Spleen (tissue), 11 donors: ENCODE results near the gene C1orf35. TPM values are rescaled to one million over a fixed set of nuclear protein-coding genes. Genes with fewer than 3 reads are reported as not detected.
A peak's percentile ranks its signal among the peaks of the same experiment; 100 is the strongest.

Experiments used
- DNase-seq: peaks from one replicate; pipeline ENCODE4 v3.0.0-alpha.2; 2020
- H3K27ac ChIP-seq, 8 donors: fragments of 200-600 bp; sonication (generic) in 7 of 8; 1 replicate in 4 of 8; 2 replicates in 4 of 8; pipeline versions ENCODE4 v1.5.0 to v1.8.0; 2016 to 2021; ENCODE audit warnings: inconsistent platforms in 4 of 8, mild to moderate bottlenecking in 4 of 8, moderate library complexity in 1 of 8
- H3K27me3 ChIP-seq, 7 donors: fragments of 200-600 bp; sonication (generic) in 6 of 7; replicated peaks in 1 of 7; 1 replicate in 4 of 7; 2 replicates in 3 of 7; pipeline versions ENCODE4 v1.5.0 to v1.8.0; 2016 to 2021; ENCODE audit warnings: inconsistent platforms in 3 of 7, mild to moderate bottlenecking in 1 of 7
- H3K36me3 ChIP-seq, 6 donors: fragments of 200-600 bp; sonication (generic) in 5 of 6; 1 replicate in 4 of 6; 2 replicates in 2 of 6; pipeline versions ENCODE4 v1.5.0 to v1.8.0; 2016 to 2021; ENCODE audit warnings: inconsistent platforms in 2 of 6
- H3K4me1 ChIP-seq, 6 donors: fragments of 200-600 bp; sonication (generic) in 5 of 6; 1 replicate in 3 of 6; 2 replicates in 3 of 6; pipeline versions ENCODE4 v1.5.0 to v1.8.0; 2016 to 2021; ENCODE audit warnings: inconsistent platforms in 3 of 6
- H3K4me3 ChIP-seq, 8 donors: fragments of 200-600 bp; sonication (generic) in 7 of 8; 1 replicate in 4 of 8; 2 replicates in 4 of 8; pipeline versions ENCODE4 v1.5.0 to v1.8.0; 2016 to 2021; ENCODE audit warnings: inconsistent platforms in 4 of 8, mild to moderate bottlenecking in 4 of 8, moderate library complexity in 2 of 8
- H3K9me3 ChIP-seq, 8 donors: fragments of 200-600 bp; sonication (generic) in 7 of 8; 1 replicate in 4 of 8; 2 replicates in 4 of 8; pipeline versions ENCODE4 v1.5.0 to v1.8.0; 2016 to 2021; ENCODE audit warnings: inconsistent platforms in 4 of 8
- CTCF ChIP-seq, 11 experiments: fragments of 200-600 bp in 7 of 11; fragments of 450-650 bp in 4 of 11; sonication (generic) in 4 of 11; IDR thresholded peaks in 8 of 11; conservative IDR thresholded peaks in 3 of 11; 1 replicate in 7 of 11; 2 replicates in 4 of 11; pipeline versions ENCODE4 v1.4.0 to v1.8.0; 2016 to 2021; ENCODE audit warnings: antibody characterized with exemption in 11 of 11, inconsistent platforms in 4 of 11, mild to moderate bottlenecking in 1 of 11
- POLR2A ChIP-seq, 3 donors: fragments of 450-650 bp; IDR thresholded peaks; one replicate each; pipeline ENCODE4 v1.5.1; 2017; ENCODE audit warnings: antibody characterized with exemption in 3 of 3, mild to moderate bottlenecking in 1 of 3
- POLR2AphosphoS5 ChIP-seq, 3 donors: sonication (generic); formaldehyde crosslinking; IDR thresholded peaks; one replicate each; pipeline ENCODE4 v1.5.1; 2017; ENCODE audit warnings: antibody characterized with exemption in 3 of 3
- WGBS, 5 donors: extraction: QIAGEN DNeasy Blood & Tissue Kit in 3 of 5; methylation state at CpG; one replicate each; pipeline versions ENCODE4 v1.1.5 to v1.1.7; 2013 to 2018; 5-methylcytosine and 5-hydroxymethylcytosine counted together
- intact Hi-C: fragments of 100-400 bp; cut with DNase I; formaldehyde crosslinking; loops from one replicate; pipeline ENCODE4 v1.15.0; 2023; ENCODE audit warnings: low total_unique reads
- polyA plus RNA-seq, 3 donors: library from polyadenylated mRNA; stranded (reverse); fragments of 200-250 nt; gene quantifications; one replicate each; pipeline ENCODE4 v1.2.1, GENCODE V29; 2013
- total RNA-seq, 7 donors: library from RNA; depleted of rRNA in 3 of 7; stranded (reverse); fragments of >200 nt in 3 of 7; fragmentation: NEBNext Ultra II Directional in 4 of 7; extraction: Animal tissue kit (Norgen Biotek cat#: 25700) in 4 of 7; gene quantifications; one replicate each; pipeline versions ENCODE4 v1.1.0 to v1.2.1, GENCODE V29; 2016 to 2021
- donor health status: healthy with polysubstance abuse.
- donor health status: DM: no; HTN: no; CAD: no; lungs with moderate emphysema.
- donor health status: DM: no; HTN: no; CAD: no.
- donor health status: Bipolar disorder and iron deficiency.
- donor health status: healthy.
- donor health status: DM: no; HTN: no; CAD: no.
- donor health status: DM: yes; HTN: yes; CAD: no.

Gene C1orf35
- total and polyA plus RNA-seq, 10 donors: 7.3 to 23.4 (median 12.5) TPM

- 70 to 79% (median 72%) methylated on average over 8 to 15 of the region's 15 CpGs for WGBS, 5 donors
- peak; percentile 59 for DNase-seq
- no peak overlapping the region for H3K27ac ChIP-seq
These were observed 38.2 kb downstream of the C1orf35 start for GRCh38 chr1:228064741-228065542.

GRCh38 chr1:228064296-228064695 is 38.8 kb downstream of the C1orf35 start:
- 46 to 65% (median 58%) methylated on average over 7 to 8 of the region's 8 CpGs for WGBS, 5 donors
- H3K4me1 ChIP-seq: peaks cover 0 to 18% (median 15%) of the 10 kb centered on the region in 6 donors
- no peak overlapping the region for H3K4me3 ChIP-seq
- H3K27ac ChIP-seq: no peak overlapping the region
- no peaks in the 10 kb centered on the region for H3K9me3 ChIP-seq
- intact Hi-C loops: no loop called here
- peaks cover 20 to 100% (median 79%) of the 10 kb centered on the region in 7 donors for H3K27me3 ChIP-seq
- TF ChIP-seq CTCF (IDR thresholded peaks at IDR 0.05 in 8 of 11, conservative IDR thresholded peaks at IDR 0.05 in 3 of 11) (no peak), POLR2A (IDR thresholded peaks at IDR 0.05) (no peak), POLR2AphosphoS5 (IDR thresholded peaks at IDR 0.05) (no peak)
- DNase-seq: peak; percentile 57
- no peaks in the 10 kb centered on the region for H3K36me3 ChIP-seq

More at GRCh38 chr1:228064741-228065542, 38.2 kb downstream of the C1orf35 start:
- TF ChIP-seq CTCF (IDR thresholded peaks at IDR 0.05 in 8 of 11, conservative IDR thresholded peaks at IDR 0.05 in 3 of 11) (no peak), POLR2A (IDR thresholded peaks at IDR 0.05) (no peak), POLR2AphosphoS5 (IDR thresholded peaks at IDR 0.05) (no peak)
- H3K27me3 ChIP-seq: peaks cover 15 to 97% (median 72%) of the 10 kb centered on the region in 7 donors
- H3K4me3 ChIP-seq: no peak overlapping the region
- no peaks in the 10 kb centered on the region for H3K36me3 ChIP-seq
- intact Hi-C loops: no loop called here
- H3K9me3 ChIP-seq: no peaks in the 10 kb centered on the region
- peaks cover 0 to 12% (median 9%) of the 10 kb centered on the region in 6 donors for H3K4me1 ChIP-seq

GRCh38 chr1:228063251-228064191 is 39.6 kb downstream of the C1orf35 start:
- no peak for TF ChIP-seq CTCF (IDR thresholded peaks at IDR 0.05 in 8 of 11, conservative IDR thresholded peaks at IDR 0.05 in 3 of 11)
- TF ChIP-seq POLR2A (IDR thresholded peaks at IDR 0.05): no peak
- TF ChIP-seq POLR2AphosphoS5 (IDR thresholded peaks at IDR 0.05): no peak
- Histone ChIP-seq H3K9me3 (no peaks in the 10 kb centered on the region), H3K36me3 (no peaks in the 10 kb centered on the region), H3K27me3 (peaks cover 26 to 100% (median 87%) of the 10 kb centered on the region in 7 donors), H3K4me1 (peaks cover 0 to 25% (median 19%) of the 10 kb centered on the region in 6 donors), H3K27ac (no peak overlapping the region), H3K4me3 (no peak overlapping the region)
- intact Hi-C loops: no loop called here
- peak; percentile 67 for DNase-seq
- 82 to 87% (median 85%) methylated on average over 8 to 15 of the region's 15 CpGs for WGBS, 5 donors
